ENCODE results near the gene IQSEC1. TPM values are rescaled to one million over a fixed set of nuclear protein-coding genes. Genes with fewer than 3 reads are reported as not detected.

The IQSEC1 gene
- polyA plus RNA-seq, 3 donors, result 17.7 to 61.7 (median 30.3) TPM

GRCh38 chr3:13013566-13013965 lies 59.7 kb downstream of the IQSEC1 start:
- Histone ChIP-seq H3K36me3 (replicated peaks in 1 of 2; ENCODE audit: control insufficient read depth in 1 of 2, insufficient read depth in 2 of 2, low read length in 2 of 2) (peaks cover under 1 to 10% of the 10 kb centered on the region in 2 donors), H3K4me1 (ENCODE audit: control insufficient read depth in 1 of 2, insufficient read depth in 2 of 2, low read length in 2 of 2) (peaks cover 93 to 100% of the 10 kb centered on the region in 2 donors), H2AFZ (ENCODE audit: insufficient read depth, low read depth, low read length, poor library complexity, severe bottlenecking) (no peak overlapping the region), H4K20me1 (ENCODE audit: insufficient read depth, low read length) (peaks cover 19% of the 10 kb centered on the region), H3K79me2 (ENCODE audit: insufficient read depth, low read length) (peaks cover 58% of the 10 kb centered on the region), H3K9me3 (replicated peaks in 1 of 2; ENCODE audit: control insufficient read depth in 1 of 2, insufficient read depth in 1 of 2, low read length in 2 of 2) (no peaks in the 10 kb centered on the region), H3K27ac (ENCODE audit: low read depth in 1 of 2, low read length in 2 of 2) (peak overlapping the region; percentile 98 to 100), H3K27me3 (ENCODE audit: control insufficient read depth in 2 of 2, insufficient read depth in 2 of 2, low read length in 2 of 2) (no peaks in the 10 kb centered on the region), H3K4me3 (replicated peaks in 1 of 3; ENCODE audit: low read depth in 2 of 3, low read length in 3 of 3) (peak overlapping the region; percentile 64 to 94 (median 85)), H3K4me2 (replicated peaks; ENCODE audit: extremely low read depth, low read length, poor library complexity, severe bottlenecking) (peak overlapping the region; percentile 98), H3K9ac (ENCODE audit: insufficient read depth, low read length, poor library complexity, severe bottlenecking) (peak overlapping the region; percentile 98)
- peaks cover 36 to 46% of the 10 kb centered on the region in 2 donors for H3K36me3 Mint-ChIP-seq
- H3K4me1 Mint-ChIP-seq, result peaks cover 79% of the 10 kb centered on the region
- DNase-seq, result peak; percentile 45 to 76 (median 60)
- H3K27me3 Mint-ChIP-seq (ENCODE audit: low read depth in 3 of 3), result peaks cover 0 to 4% (median 0%) of the 10 kb centered on the region in 3 donors
- TF ChIP-seq CTCF (IDR thresholded peaks at IDR 0.05), result no peak
- peak overlapping the region; percentile 86 to 95 for H3K4me3 Mint-ChIP-seq
- no CpG with 5 or more reads among the region's 3 CpGs for WGBS (ENCODE audit: insufficient coverage)
- intact Hi-C loops (cut with micrococcal nuclease), result loop anchor here (2.0 to 5.0 kb wide), 2 partner anchors 15 to 34 kb away; no protein-coding TSS in a partner anchor
- peak overlapping the region; percentile 99 to 100 (median 100) for H3K27ac Mint-ChIP-seq
- H3K9me3 Mint-ChIP-seq, result peaks cover 0 to 3% (median 0%) of the 10 kb centered on the region in 7 donors

- intact Hi-C loops (cut with micrococcal nuclease), result loop anchor here (2.0 to 5.0 kb wide), 2 partner anchors 14 to 34 kb away; no protein-coding TSS in a partner anchor
- H2AFZ ChIP-seq (ENCODE audit: insufficient read depth, low read depth, low read length, poor library complexity, severe bottlenecking), result no peak overlapping the region
- peaks cover 4 to 14% of the 10 kb centered on the region in 2 donors for H3K36me3 ChIP-seq (replicated peaks in 1 of 2; ENCODE audit: control insufficient read depth in 1 of 2, insufficient read depth in 2 of 2, low read length in 2 of 2)
- Mint-ChIP-seq H3K4me1 (peaks cover 80% of the 10 kb centered on the region), H3K27ac (peak overlapping the region; percentile 99 to 100 (median 100)), H3K4me3 (peak overlapping the region; percentile 86 to 95), H3K36me3 (peaks cover 40 to 50% of the 10 kb centered on the region in 2 donors), H3K27me3 (ENCODE audit: low read depth in 3 of 3) (peaks cover 0 to 7% (median 0%) of the 10 kb centered on the region in 3 donors), H3K9me3 (peaks cover 0 to 3% (median 0%) of the 10 kb centered on the region in 7 donors)
- H3K27ac ChIP-seq (ENCODE audit: low read depth in 1 of 2, low read length in 2 of 2), result peak overlapping the region; percentile 98 to 100
- H3K79me2 ChIP-seq (ENCODE audit: insufficient read depth, low read length), result peaks cover 62% of the 10 kb centered on the region
- peak overlapping the region; percentile 64 to 94 (median 85) for H3K4me3 ChIP-seq (replicated peaks in 1 of 3; ENCODE audit: low read depth in 2 of 3, low read length in 3 of 3)
- peaks cover 95 to 100% of the 10 kb centered on the region in 2 donors for H3K4me1 ChIP-seq (ENCODE audit: control insufficient read depth in 1 of 2, insufficient read depth in 2 of 2, low read length in 2 of 2)
- H3K4me2 ChIP-seq (replicated peaks; ENCODE audit: extremely low read depth, low read length, poor library complexity, severe bottlenecking), result peak overlapping the region; percentile 98
- TF ChIP-seq CTCF (IDR thresholded peaks at IDR 0.05), result peak; percentile 11
- no peaks in the 10 kb centered on the region for H3K27me3 ChIP-seq (ENCODE audit: control insufficient read depth in 2 of 2, insufficient read depth in 2 of 2, low read length in 2 of 2)
- no peaks in the 10 kb centered on the region for H3K9me3 ChIP-seq (replicated peaks in 1 of 2; ENCODE audit: control insufficient read depth in 1 of 2, insufficient read depth in 1 of 2, low read length in 2 of 2)
- peaks cover 23% of the 10 kb centered on the region for H4K20me1 ChIP-seq (ENCODE audit: insufficient read depth, low read length)
- WGBS (ENCODE audit: insufficient coverage), result 18% methylated on average over 3 of the region's 7 CpGs
- peak overlapping the region; percentile 98 for H3K9ac ChIP-seq (ENCODE audit: insufficient read depth, low read length, poor library complexity, severe bottlenecking)
- DNase-seq, result peak; percentile 26 to 68 (median 57)
Measured at GRCh38 chr3:13013151-13013561, 60.1 kb downstream of the IQSEC1 start.
